ENCODE measurements around the gene KAT6B.

GRCh38 chr10:74975758-74976157 lies 149.4 kb downstream of the KAT6B start:
- no peak for TF ChIP-seq ZNF707 (tag by site-specific recombination; IDR thresholded peaks at IDR 0.05)
- TF ChIP-seq ZEB2 (tag by site-specific recombination; IDR thresholded peaks at IDR 0.05) = no peak
- TF ChIP-seq ZNF704 (tag by site-specific recombination; IDR thresholded peaks at IDR 0.05) = no peak
- no peak for TF ChIP-seq ZNF600 (tag by site-specific recombination; IDR thresholded peaks at IDR 0.05)
- TF ChIP-seq ZNF658 (tag by site-specific recombination; IDR thresholded peaks at IDR 0.05) = no peak
- no peak for TF ChIP-seq PATZ1 (tag by site-specific recombination; IDR thresholded peaks at IDR 0.05)

All from HEK293 (cell line).